ENCODE measurements around the gene ALAS1. TPM values are rescaled to one million over a fixed set of nuclear protein-coding genes. Genes with fewer than 3 reads are reported as not detected.

ALAS1 gene
- total RNA-seq, 4 donors from 2014 or later: 31.1 to 50.5 (median 38.9) TPM

DNA sequence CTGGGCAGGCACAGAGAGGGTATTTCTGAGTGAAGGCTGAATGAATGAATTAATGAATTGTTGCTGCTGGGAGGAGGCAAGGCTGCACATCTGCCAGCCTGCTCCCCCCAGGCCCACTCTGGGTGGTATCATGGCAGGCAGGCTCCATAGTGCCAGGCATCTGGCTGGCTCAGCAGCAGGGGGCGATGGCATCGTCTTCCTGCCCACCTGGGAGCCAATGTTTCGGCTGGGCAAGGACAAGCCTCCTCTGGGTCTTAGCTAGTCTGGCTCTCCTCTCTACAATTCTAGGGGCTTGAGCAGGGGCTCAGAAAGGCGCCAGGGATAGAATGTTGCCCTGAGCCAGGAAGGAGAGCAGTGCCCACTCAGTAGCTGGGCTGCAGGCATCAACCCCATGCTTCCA is 29.2 kb downstream of the ALAS1 start:
- Histone ChIP-seq H3K36me3 (peaks cover 28 to 51% (median 47%) of the 10 kb centered on the region in 4 donors), H3K9me3 (no peaks in the 10 kb centered on the region), H3K27ac (replicated peaks in 1 of 4) (no peak overlapping the region), H3K4me1 (peaks cover 8 to 16% (median 11%) of the 10 kb centered on the region in 4 donors), H3K4me3 (no peak overlapping the region), H3K27me3 (no peaks in the 10 kb centered on the region)
- intact Hi-C loops (cut with DNase I): no loop called here
- no peak for DNase-seq (ENCODE audit: extremely low spot score)
- TF ChIP-seq EP300 (IDR thresholded peaks at IDR 0.05) (no peak), POLR2A (IDR thresholded peaks at IDR 0.05; ENCODE audit: low read depth) (no peak), POLR2AphosphoS5 (IDR thresholded peaks at IDR 0.05) (no peak)
- TF ChIP-seq, protein P1, sequence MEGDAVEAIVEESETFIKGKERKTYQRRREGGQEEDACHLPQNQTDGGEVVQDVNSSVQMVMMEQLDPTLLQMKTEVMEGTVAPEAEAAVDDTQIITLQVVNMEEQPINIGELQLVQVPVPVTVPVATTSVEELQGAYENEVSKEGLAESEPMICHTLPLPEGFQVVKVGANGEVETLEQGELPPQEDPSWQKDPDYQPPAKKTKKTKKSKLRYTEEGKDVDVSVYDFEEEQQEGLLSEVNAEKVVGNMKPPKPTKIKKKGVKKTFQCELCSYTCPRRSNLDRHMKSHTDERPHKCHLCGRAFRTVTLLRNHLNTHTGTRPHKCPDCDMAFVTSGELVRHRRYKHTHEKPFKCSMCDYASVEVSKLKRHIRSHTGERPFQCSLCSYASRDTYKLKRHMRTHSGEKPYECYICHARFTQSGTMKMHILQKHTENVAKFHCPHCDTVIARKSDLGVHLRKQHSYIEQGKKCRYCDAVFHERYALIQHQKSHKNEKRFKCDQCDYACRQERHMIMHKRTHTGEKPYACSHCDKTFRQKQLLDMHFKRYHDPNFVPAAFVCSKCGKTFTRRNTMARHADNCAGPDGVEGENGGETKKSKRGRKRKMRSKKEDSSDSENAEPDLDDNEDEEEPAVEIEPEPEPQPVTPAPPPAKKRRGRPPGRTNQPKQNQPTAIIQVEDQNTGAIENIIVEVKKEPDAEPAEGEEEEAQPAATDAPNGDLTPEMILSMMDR (IDR thresholded peaks at IDR 0.05): no peak
- 83% methylated on average over 2 of the region's 4 CpGs for WGBS

GRCh38 chr3:52227766-52228165 is 29.8 kb downstream of the ALAS1 start:
- Histone ChIP-seq H3K4me3 (no peak overlapping the region), H3K27ac (replicated peaks in 1 of 4) (no peak overlapping the region), H3K27me3 (no peaks in the 10 kb centered on the region), H3K36me3 (peaks cover 28 to 58% (median 50%) of the 10 kb centered on the region in 4 donors), H3K4me1 (peaks cover 8 to 17% (median 15%) of the 10 kb centered on the region in 4 donors), H3K9me3 (no peaks in the 10 kb centered on the region)
- no peak for TF ChIP-seq POLR2AphosphoS5 (IDR thresholded peaks at IDR 0.05)
- no peak for TF ChIP-seq EP300 (IDR thresholded peaks at IDR 0.05)
- TF ChIP-seq POLR2A (IDR thresholded peaks at IDR 0.05; ENCODE audit: low read depth): no peak
- TF ChIP-seq, protein P1 (IDR thresholded peaks at IDR 0.05): no peak
- intact Hi-C loops (cut with DNase I): no loop called here
- DNase-seq (ENCODE audit: extremely low spot score): no peak
- WGBS: 79% methylated on average over 7 of the region's 7 CpGs

- H3K27ac ChIP-seq (replicated peaks in 1 of 4): no peak overlapping the region
- peaks cover 28 to 63% (median 53%) of the 10 kb centered on the region in 4 donors for H3K36me3 ChIP-seq
- no peak overlapping the region for H3K4me3 ChIP-seq
- intact Hi-C loops (cut with DNase I): no loop called here
- no peaks in the 10 kb centered on the region for H3K27me3 ChIP-seq
- peaks cover 13 to 22% (median 19%) of the 10 kb centered on the region in 4 donors for H3K4me1 ChIP-seq
- TF ChIP-seq EP300 (IDR thresholded peaks at IDR 0.05) (no peak), POLR2AphosphoS5 (IDR thresholded peaks at IDR 0.05) (no peak), POLR2A (IDR thresholded peaks at IDR 0.05; ENCODE audit: low read depth) (no peak)
- TF ChIP-seq, protein P1 (IDR thresholded peaks at IDR 0.05): no peak
- no peaks in the 10 kb centered on the region for H3K9me3 ChIP-seq
- WGBS: 77% methylated on average over 8 of the region's 10 CpGs
- DNase-seq (ENCODE audit: extremely low spot score): no peak
Measured at GRCh38 chr3:52228266-52228665, 30.3 kb downstream of the ALAS1 start.

DNA sequence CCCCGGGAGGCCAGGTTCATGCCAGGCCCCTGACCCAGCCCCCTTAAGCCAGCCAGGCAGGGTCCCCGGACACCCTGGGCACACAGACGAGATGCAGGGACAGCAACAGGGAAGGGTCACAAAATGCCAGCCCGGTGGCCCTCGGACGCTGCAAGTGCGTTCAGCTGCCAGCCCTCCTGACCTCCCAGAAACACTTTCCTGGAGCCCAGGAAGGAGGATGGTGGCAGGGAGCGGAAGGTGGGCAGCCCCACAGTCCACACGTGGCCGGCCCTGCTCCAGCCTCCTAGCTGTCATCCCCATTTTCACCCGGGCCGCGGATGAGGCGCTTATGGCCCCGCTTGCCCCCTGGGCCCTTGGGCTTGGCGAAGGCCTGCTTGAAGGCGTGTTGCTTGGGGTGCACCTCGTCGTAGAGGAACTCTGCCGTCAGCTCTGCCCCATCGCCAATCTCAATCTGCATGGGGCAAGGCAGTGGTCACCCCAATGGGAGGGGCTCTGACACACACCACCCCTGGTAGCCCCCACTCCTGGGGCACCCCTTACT is 30.9 kb downstream of the ALAS1 start:
- Histone ChIP-seq H3K27ac (replicated peaks in 1 of 4) (no peak overlapping the region), H3K36me3 (peaks cover 28 to 66% (median 55%) of the 10 kb centered on the region in 4 donors), H3K4me3 (no peak overlapping the region), H3K27me3 (no peaks in the 10 kb centered on the region), H3K4me1 (peaks cover 15 to 25% (median 22%) of the 10 kb centered on the region in 4 donors), H3K9me3 (no peaks in the 10 kb centered on the region)
- no peak for TF ChIP-seq POLR2AphosphoS5 (IDR thresholded peaks at IDR 0.05)
- TF ChIP-seq POLR2A (IDR thresholded peaks at IDR 0.05; ENCODE audit: low read depth): no peak
- TF ChIP-seq EP300 (IDR thresholded peaks at IDR 0.05): no peak
- TF ChIP-seq, protein P1 (IDR thresholded peaks at IDR 0.05): no peak
- WGBS: 92% methylated on average over 12 of the region's 21 CpGs
- no peak for DNase-seq (ENCODE audit: extremely low spot score)
- intact Hi-C loops (cut with DNase I): no loop called here

- H3K4me3 ChIP-seq: no peak overlapping the region
- intact Hi-C loops (cut with DNase I): loop anchor here (2.0 kb wide), 1 partner anchor 107 kb away; no protein-coding TSS in a partner anchor
- DNase-seq (ENCODE audit: extremely low spot score): no peak
- TF ChIP-seq POLR2A (IDR thresholded peaks at IDR 0.05; ENCODE audit: low read depth): no peak
- TF ChIP-seq, protein P1 (IDR thresholded peaks at IDR 0.05): no peak
- TF ChIP-seq POLR2AphosphoS5 (IDR thresholded peaks at IDR 0.05): no peak
- no peak for TF ChIP-seq EP300 (IDR thresholded peaks at IDR 0.05)
- WGBS: 93% methylated on average over 8 of the region's 13 CpGs
- H3K9me3 ChIP-seq: no peaks in the 10 kb centered on the region
- H3K36me3 ChIP-seq: peaks cover 28 to 74% (median 59%) of the 10 kb centered on the region in 4 donors
- no peak overlapping the region for H3K27ac ChIP-seq (replicated peaks in 1 of 4)
- peaks cover 15 to 33% (median 30%) of the 10 kb centered on the region in 4 donors for H3K4me1 ChIP-seq
- H3K27me3 ChIP-seq: no peaks in the 10 kb centered on the region
Measured at GRCh38 chr3:52229656-52230055, 31.7 kb downstream of the ALAS1 start.

All from esophagus muscularis mucosa (tissue), 4 donors.